HG03064 (cell line): ENCODE results near the gene LIME1.
"Not testable (repeated sequence)": the region's sequence is repeated elsewhere in the genome, so short reads cannot be mapped to it uniquely, and the experiment has no call there.

ENCODE experiments used
- ATAC-seq: cut with Tn5 transposase; IDR thresholded peaks from one replicate; pipeline ENCODE4 v1.9.1; 2021; ENCODE audit warnings: low read depth; ENCODE audit not compliant: unreplicated experiment

The LIME1 gene

DNA sequence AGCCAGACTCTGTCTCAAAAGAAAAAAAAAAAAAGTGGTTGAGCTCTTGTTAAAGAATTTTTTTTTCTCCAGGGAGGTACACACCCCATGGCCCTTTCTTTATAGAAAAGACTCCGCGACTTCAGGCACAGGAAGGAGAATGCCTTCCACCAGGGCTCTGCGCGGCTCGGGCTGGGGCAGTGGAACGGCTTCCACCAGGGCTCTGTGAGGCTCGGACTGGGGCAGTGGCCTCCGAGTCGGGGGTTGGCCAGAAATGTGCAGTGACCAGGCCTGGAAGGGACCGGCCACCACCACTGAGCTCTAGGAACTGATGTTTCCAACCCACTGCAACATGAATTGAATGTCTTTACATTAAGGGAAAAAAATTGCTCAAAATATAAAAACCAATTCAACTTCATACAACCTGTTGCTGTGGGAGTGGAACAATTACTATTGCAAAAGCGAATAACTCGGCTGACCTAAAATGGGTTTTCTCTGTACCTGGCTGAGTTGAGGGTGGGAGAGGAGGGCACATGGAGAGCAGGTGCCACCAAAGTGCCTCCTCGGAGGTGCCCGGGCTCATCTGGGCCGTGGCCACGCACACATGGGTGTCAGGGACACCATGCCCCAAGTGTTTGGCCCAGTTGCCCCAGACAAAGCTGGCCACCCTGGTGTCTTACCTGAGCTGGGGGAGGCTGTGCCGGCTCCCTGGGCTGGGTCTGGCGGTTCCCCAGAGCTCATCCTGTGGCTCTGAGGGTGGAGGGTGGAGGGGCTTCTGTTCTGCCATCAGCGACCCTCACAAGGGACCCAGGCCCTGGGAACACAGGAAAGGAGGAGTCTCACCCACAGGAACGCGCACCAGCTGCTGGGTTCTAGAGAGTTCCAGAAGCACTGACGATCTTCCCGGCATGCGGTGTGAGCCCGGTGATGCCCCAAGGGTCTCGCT, 32.4 kb downstream of the LIME1 start:
- ATAC-seq: no peak

GRCh38 chr20:63769891-63770474, 33.5 kb downstream of the LIME1 start:
- ATAC-seq: no peak

GRCh38 chr20:63771046-63771707, 34.7 kb downstream of the LIME1 start:
- no peak for ATAC-seq

DNA sequence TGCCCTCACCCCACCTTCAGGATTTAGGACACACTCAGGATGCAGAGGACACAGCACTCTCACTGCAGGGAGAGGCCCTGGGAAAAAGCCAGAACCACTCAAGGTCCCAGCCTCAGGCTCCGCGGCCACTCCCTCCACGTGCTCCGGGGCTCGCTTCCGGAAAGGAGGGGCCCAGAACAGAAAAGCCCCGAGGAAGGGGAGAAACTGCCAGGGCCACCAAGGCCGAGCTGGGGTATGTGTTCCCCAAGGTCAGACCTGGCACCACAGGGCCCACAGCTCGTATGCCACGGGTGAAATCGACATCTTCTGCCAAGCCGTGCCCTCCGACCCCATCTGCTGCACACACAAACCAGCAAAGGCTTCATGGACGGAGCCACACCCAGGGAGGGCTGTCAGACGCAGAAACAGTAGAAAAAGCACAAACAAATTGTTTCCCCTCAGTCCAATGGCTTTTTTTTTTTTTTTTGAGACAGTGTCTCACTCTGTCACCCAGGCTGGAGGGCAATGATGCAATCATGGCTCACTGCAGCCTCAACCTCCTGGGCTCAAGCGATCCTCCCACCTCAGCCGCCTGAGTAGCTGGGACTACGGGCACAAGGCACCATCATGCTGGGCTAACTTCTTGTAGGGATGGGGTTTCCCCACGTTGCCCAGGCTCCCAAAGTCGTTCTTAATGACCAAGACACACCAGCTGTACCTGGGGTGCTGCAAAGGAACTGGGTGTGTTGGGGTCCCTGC, 36.5 kb downstream of the LIME1 start:
- ATAC-seq: no peak

DNA sequence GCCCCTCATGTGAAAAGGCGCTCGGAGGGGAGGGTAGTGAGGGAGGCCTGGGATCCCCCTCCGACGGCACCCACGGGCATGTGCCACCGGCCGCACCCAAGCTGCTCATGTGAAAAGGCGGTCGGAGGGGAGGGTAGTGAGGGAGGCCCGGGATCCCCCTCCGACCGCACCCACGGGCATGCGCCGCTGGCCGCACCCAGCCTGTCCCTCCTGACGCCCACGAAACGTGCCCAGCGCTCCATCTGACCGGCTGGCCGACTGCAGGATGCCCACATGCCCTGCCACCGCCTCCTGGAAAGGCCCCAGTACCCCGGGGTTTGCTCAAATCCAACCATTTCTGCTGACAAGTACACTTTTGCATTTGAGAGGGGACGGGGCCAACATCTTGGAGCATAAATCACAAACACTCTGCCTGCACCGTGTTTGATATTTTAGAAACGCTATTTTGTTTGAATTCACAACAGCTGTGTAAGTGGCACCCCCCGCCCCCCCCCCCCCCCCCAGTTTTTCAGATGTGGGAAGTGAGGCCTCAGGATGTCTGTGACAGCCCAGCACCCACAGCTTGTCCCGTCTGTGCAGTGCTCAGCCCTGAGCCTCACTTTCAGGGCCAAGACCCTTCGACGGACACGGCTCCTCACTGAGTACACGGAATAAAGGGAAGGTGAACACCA, 37.2 kb downstream of the LIME1 start:
- ATAC-seq: no peak

DNA sequence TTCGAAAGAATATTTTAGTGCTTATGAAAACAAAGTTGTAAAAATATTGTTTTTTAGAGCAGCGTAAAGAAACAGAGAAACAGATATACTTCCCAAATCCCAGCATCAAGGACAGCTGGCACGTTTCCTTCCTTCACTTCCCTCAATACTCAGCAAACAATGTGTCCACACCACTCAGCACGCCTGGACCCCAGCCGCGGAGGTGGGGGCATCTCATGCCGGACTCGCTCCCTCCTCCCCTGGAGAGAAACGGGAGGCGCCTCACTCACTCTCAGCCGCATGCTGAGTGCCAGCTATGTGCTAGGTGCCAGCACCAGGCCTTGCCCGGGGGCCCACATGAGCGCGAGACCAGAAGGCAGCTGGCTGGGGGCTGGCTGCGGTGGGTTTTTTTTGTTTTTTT, 37.8 kb downstream of the LIME1 start:
- ATAC-seq: no peak

DNA sequence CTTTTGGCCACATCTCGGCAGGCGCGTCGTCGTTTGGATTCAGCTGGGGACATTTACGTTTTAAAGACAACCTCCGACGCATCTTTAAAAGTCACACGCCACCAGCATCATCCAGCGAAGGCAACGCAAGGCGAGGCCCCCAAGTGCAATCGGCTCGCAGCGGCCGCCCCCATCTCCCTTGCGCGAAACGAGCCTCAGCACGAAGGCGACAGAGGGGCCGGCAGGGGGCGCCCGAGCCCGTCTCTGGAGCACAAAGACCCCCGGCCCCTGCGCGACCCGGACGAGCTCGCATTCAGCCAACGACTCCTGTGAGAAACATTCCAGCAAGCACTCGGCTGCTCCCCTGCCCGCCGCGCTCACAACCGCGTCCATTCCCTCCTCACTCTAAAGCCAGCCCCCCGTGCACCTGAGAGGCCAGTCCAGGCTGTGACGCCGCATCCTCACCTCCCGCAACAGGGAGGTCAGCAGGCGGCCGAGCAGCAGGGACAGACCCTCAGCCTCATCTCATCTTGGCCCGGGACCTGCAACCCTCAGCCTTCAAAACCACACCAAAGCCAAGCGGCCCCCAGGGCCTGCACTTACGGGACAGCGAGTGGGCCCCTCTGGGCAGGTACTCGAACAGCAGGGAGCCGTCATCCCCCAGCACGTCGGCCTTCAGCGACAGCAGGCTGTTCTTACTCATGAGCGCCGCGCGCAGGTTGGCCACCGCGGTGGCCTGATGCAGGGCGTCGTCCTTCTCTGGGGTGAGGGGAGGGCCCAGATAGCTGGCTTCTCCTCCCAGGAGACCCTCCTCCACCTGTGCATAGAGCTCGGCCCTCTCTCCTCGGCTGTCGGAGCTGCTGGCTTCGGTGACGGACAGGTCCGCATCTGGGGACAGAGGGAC, 38.9 kb downstream of the LIME1 start:
- no peak for ATAC-seq

- ATAC-seq: not testable (repeated sequence)
Observed at GRCh38 chr20:63776875-63777274, 40.4 kb downstream of the LIME1 start.

DNA sequence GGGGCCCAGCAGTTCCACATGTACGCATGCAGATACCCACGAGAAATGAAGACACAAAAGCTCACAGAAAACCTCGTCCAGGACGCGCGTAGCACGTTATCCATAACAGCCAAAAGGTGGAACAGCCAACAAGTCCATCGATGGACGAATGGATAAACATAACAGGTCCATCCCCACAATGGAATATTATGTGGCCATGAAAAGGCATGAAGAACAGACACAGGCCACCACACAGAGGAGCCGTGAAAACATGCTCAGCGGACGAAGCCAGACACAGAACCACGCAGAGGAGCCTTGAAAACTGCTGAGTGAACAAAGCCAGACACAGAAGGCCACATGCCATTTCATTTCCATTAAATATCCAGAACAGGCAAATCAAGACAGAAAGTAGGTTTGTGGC, 41.1 kb downstream of the LIME1 start:
- ATAC-seq: no peak

DNA sequence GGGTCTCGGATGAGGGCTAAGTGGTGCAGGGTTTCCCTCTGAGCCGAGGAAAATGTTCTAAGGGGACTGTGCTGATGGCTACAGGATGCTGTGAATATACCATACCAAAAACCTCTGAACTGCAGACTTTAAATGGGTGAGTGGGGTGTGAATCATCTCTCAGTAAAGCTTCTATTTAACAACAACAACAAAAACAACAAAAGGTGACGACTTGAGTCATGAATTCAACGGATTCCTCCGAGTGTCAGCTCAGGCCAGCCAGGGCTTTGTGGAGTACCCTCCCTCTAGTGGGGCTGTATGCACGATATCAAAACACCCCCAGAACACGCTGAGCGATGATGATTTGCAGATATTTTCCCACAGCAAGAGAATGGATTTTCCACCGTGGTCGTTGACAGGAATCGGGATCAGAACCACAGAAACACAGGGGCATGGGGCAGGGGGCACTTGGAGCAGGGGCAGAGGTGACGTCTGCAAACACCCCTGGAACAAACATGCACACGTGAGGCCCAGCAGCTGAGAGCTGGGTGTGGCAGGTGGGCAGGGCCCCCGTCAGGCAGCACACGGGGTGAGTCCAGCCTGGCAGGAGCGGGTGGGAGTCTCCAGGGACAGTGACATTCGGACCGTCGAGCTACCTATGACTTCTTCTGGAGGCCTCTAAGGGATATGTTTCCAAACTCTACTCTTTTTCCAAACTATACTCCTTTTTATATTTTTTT, 41.7 kb downstream of the LIME1 start:
- no peak for ATAC-seq

DNA sequence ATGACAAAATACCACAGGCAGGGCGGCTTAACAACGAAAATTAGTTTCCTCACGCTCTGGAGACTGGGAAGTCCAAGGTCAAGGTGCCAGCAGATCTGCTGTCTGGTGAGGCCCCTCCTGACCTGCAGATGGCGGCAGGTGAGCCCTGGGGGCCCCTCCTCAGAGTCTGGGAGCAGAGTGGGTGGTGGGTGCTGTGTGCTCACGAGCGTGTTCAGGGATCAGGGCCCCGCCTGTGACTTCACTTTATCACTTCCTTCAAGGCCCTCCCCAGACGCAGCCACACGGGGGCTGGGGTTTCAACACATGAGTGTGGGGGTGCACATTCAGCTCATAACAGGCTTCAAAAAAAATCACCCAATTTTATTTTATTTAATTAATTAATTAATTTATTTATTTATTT, 42.4 kb downstream of the LIME1 start:
- no peak for ATAC-seq

GRCh38 chr20:63781181-63781580, 44.7 kb downstream of the LIME1 start:
- no peak for ATAC-seq

DNA sequence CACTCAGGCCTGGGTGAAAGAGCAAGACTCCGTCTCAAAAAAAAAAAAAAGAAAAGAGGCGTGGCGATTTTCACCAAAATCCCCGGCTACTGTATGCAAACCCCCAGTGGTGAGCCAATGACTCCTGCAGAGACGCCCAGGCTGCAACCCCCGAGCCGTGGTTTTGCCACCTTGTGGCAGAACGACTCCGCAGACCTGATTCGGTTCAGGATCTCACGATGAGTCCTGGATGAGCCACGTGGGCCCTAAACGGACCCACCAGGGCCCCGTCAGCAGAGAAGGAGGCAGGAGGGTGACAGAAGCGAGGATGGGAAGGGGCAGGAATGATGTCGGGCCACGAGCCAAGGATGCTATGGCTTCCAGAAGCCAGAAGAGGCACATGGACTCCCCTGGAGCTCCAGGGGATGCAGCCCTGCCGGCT, 45.6 kb downstream of the LIME1 start:
- ATAC-seq: no peak

GRCh38 chr20:63782521-63782971, 46.1 kb downstream of the LIME1 start:
- ATAC-seq: no peak

DNA sequence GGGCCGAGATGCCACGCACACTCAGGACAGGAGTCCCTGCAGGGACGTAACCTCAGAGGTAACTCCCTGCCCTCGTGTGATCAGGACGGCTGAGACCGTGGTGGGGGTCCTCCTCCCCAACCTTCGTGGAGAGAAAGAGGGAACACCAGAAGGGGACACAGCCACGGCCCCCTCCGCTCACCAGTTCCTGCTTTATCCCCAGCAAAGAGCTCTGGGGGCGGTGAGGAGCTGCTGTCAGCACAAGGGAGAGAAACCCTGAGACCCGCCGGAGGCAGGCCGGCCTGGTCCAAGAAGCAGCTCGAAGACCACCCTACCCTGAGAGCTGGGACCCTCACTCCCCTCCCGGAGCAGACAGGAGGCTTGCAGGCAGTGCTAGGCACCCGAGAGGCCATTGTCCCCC, 47.5 kb downstream of the LIME1 start:
- no peak for ATAC-seq

GRCh38 chr20:63785691-63786131, 49.2 kb downstream of the LIME1 start:
- ATAC-seq: no peak

GRCh38 chr20:63787302-63787701, 50.8 kb downstream of the LIME1 start:
- no peak for ATAC-seq

GRCh38 chr20:63787749-63788148, 51.3 kb downstream of the LIME1 start:
- no peak for ATAC-seq
